ENCODE measurements around the gene ADAD2. TPM values are rescaled to one million over a fixed set of nuclear protein-coding genes. Genes with fewer than 3 reads are reported as not detected.

The ADAD2 gene
- total and polyA plus RNA-seq, 2 donors (not counting 3 experiments of a cell fraction or from before 2014, with no cell fraction given), result 0.04 TPM; not detected in 1

- DNase-seq (ENCODE audit: low read depth, low spot score), result no peak
- Histone ChIP-seq H3K4me3 (replicated peaks in 1 of 3; ENCODE audit: insufficient read depth in 1 of 3, low read depth in 1 of 3, low read length in 3 of 3) (no peak overlapping the region), H3K9me1 (replicated peaks; ENCODE audit: control insufficient read depth, extremely low read depth, insufficient read depth, low read length) (no peaks in the 10 kb centered on the region), H3K36me3 (ENCODE audit: control insufficient read depth in 2 of 2, extremely low read depth in 1 of 2, insufficient read depth in 2 of 2, low read length in 2 of 2) (no peaks in the 10 kb centered on the region), H2AFZ (ENCODE audit: low read depth, low read length) (no peak overlapping the region), H3K79me2 (ENCODE audit: control insufficient read depth, insufficient read depth, low read length) (no peaks in the 10 kb centered on the region), H3K9me3 (replicated peaks; ENCODE audit: control insufficient read depth, insufficient read depth, low read length) (no peaks in the 10 kb centered on the region), H4K20me1 (replicated peaks; ENCODE audit: control insufficient read depth, extremely low read depth, insufficient read depth, low read length) (no peaks in the 10 kb centered on the region), H3K27me3 (ENCODE audit: control insufficient read depth in 2 of 2, insufficient read depth in 2 of 2, low read length in 2 of 2) (peaks cover 8 to 12% of the 10 kb centered on the region in 2 experiments), H3K27ac (ENCODE audit: insufficient read depth, low read depth, low read length) (no peak overlapping the region), H3K4me1 (ENCODE audit: control insufficient read depth, extremely low read depth, insufficient read depth, low read length) (no peaks in the 10 kb centered on the region), H3K9ac (replicated peaks; ENCODE audit: extremely low read depth, insufficient read depth, low read length) (no peak overlapping the region), H3K4me2 (ENCODE audit: insufficient read depth, low read length) (no peak overlapping the region)
- BruUV-seq (replicated peaks), result no TSS peak
- TF ChIP-seq MYC (IDR thresholded peaks at IDR 0.05; ENCODE audit: low read depth, low read length), result no peak
- TF ChIP-seq POLR2AphosphoS5 (IDR thresholded peaks at IDR 0.05; ENCODE audit: insufficient read depth, low read depth, low read length), result no peak
- no peak for TF ChIP-seq CTCF (IDR thresholded peaks at IDR 0.05; ENCODE audit: extremely low read depth in 1 of 2, insufficient read depth in 1 of 2, low read depth in 1 of 2, low read length in 2 of 2)
- no peak for TF ChIP-seq POLR2A (IDR thresholded peaks at IDR 0.05; ENCODE audit: low read depth, low read length)
- TF ChIP-seq GATA2 (IDR thresholded peaks at IDR 0.05; ENCODE audit: insufficient read depth, insufficient read length, low read depth, low read length), result no peak
- no peak for TF ChIP-seq FOS (IDR thresholded peaks at IDR 0.05; ENCODE audit: borderline replicate concordance, insufficient read depth, low read length)
- TF ChIP-seq EZH2 (IDR thresholded peaks at IDR 0.05; ENCODE audit: borderline replicate concordance, low read depth, low read length, severe bottlenecking), result no peak
- no peak for TF ChIP-seq JUN (IDR thresholded peaks at IDR 0.05; ENCODE audit: borderline replicate concordance, insufficient read depth, insufficient read length, low read depth)
- TF ChIP-seq MAX (IDR thresholded peaks at IDR 0.05; ENCODE audit: insufficient read depth, insufficient read length), result no peak
- ChIA-PET POLR2A (no interaction called here), CTCF (interaction anchor here (1.0 kb wide), 1 partner anchor 33 kb away, joined by 3 read pairs; the partner anchor contains the start of gene TAF1C)
- dilution Hi-C loops (cut with MboI; ENCODE audit: extremely low pct_ligation_motif_present, low sequenced_read_pairs), result no loop called here
- FAIRE-seq, result no peak
- intact Hi-C loops (cut with micrococcal nuclease), result no loop called here
Observed at GRCh38 chr16:84153660-84154214, 37.2 kb upstream of the ADAD2 start.
